Vagina (tissue), 2 donors: ENCODE results near the gene TEX26.

Experiments used
- POLR2A ChIP-seq, 2 donors: fragments of 450-650 bp; IDR thresholded peaks; one replicate each; pipeline ENCODE4 v1.6.1; 2017; ENCODE audit warnings: antibody characterized with exemption in 2 of 2, mild to moderate bottlenecking in 2 of 2, moderate library complexity in 2 of 2
- POLR2AphosphoS5 ChIP-seq, 2 donors: sonication (generic); formaldehyde crosslinking; IDR thresholded peaks; one replicate each; pipeline ENCODE4 v1.9.0; 2017; ENCODE audit warnings: antibody characterized with exemption in 2 of 2, mild to moderate bottlenecking in 2 of 2, low read depth in 1 of 2; ENCODE audit not compliant: insufficient read depth in 1 of 2
- TF ChIP-seq, protein P1 (sequence below), 3 experiments: fragments of 450-650 bp in 2 of 3; fragments of 200-600 bp in 1 of 3; sonication (generic) in 1 of 3; IDR thresholded peaks; one replicate each; pipeline ENCODE4 v1.5.1; 2017 to 2019; ENCODE audit warnings: antibody characterized with exemption in 3 of 3, mild to moderate bottlenecking in 2 of 3, moderate library complexity in 2 of 3

DNA sequence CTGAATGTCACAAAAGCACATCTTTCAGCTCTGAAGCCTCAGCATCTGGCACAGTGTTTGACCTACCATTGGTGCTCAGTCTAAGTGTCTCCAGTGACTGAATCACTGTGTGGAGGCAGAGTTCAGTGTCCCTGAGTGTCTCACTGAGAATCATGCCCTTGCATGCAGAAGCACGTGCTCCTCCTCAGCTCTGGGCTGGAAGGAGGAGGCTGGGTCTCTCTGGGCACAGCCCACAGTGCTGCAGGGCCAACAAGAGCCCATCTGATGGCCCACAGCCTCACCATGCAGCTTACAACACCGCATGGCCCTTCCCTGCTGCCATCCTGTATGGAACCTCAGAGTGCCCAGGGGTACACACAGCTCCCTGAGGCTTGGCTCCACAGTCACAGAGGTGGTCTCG, 86.1 kb downstream of the TEX26 start:
- TF ChIP-seq, protein P1, sequence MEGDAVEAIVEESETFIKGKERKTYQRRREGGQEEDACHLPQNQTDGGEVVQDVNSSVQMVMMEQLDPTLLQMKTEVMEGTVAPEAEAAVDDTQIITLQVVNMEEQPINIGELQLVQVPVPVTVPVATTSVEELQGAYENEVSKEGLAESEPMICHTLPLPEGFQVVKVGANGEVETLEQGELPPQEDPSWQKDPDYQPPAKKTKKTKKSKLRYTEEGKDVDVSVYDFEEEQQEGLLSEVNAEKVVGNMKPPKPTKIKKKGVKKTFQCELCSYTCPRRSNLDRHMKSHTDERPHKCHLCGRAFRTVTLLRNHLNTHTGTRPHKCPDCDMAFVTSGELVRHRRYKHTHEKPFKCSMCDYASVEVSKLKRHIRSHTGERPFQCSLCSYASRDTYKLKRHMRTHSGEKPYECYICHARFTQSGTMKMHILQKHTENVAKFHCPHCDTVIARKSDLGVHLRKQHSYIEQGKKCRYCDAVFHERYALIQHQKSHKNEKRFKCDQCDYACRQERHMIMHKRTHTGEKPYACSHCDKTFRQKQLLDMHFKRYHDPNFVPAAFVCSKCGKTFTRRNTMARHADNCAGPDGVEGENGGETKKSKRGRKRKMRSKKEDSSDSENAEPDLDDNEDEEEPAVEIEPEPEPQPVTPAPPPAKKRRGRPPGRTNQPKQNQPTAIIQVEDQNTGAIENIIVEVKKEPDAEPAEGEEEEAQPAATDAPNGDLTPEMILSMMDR (IDR thresholded peaks at IDR 0.05) = no peak
- TF ChIP-seq POLR2AphosphoS5 (IDR thresholded peaks at IDR 0.05; ENCODE audit: insufficient read depth in 1 of 2, low read depth in 1 of 2) (no peak), POLR2A (IDR thresholded peaks at IDR 0.05) (no peak)
